Heart right ventricle (tissue), 16 donors: Measurements from ENCODE around the gene TMEM229B. TPM values are rescaled to one million over a fixed set of nuclear protein-coding genes. Genes with fewer than 3 reads are reported as not detected.

Experiments
- ATAC-seq, 8 donors: fragments of 200-7000 bp; cut with Tn5 transposase; one replicate each; pipeline ENCODE4 v1.9.1; 2020; ENCODE audit warnings: mild to moderate bottlenecking in 8 of 8, moderate library complexity in 8 of 8, moderate number of reproducible peaks in 1 of 8
- DNase-seq, 2 donors: peaks; one replicate each; pipeline ENCODE4 v3.0.0-alpha.2; 2020
- H3K27ac ChIP-seq, 10 donors: fragments of 200-600 bp; sonication (generic) in 2 of 10; one replicate each; pipeline versions ENCODE4 v1.5.0 to v1.8.0; 2020 to 2022; ENCODE audit warnings: mild to moderate bottlenecking in 3 of 10
- H3K27me3 ChIP-seq, 7 donors: fragments of 200-600 bp; one replicate each; pipeline ENCODE4 v1.8.0; 2021 to 2022; ENCODE audit warnings: mild to moderate bottlenecking in 2 of 7
- H3K36me3 ChIP-seq, 9 donors: fragments of 200-600 bp; sonication (generic) in 1 of 9; one replicate each; pipeline versions ENCODE4 v1.5.0 to v1.8.0; 2020 to 2022; ENCODE audit warnings: mild to moderate bottlenecking in 2 of 9
- H3K4me1 ChIP-seq, 9 donors: fragments of 200-600 bp; sonication (generic) in 1 of 9; one replicate each; pipeline versions ENCODE4 v1.5.0 to v1.8.0; 2020 to 2022; ENCODE audit warnings: mild to moderate bottlenecking in 4 of 9
- H3K4me3 ChIP-seq, 10 donors: fragments of 200-600 bp; sonication (generic) in 2 of 10; one replicate each; pipeline versions ENCODE4 v1.5.0 to v1.8.0; 2020 to 2022; ENCODE audit warnings: mild to moderate bottlenecking in 7 of 10, moderate library complexity in 2 of 10
- H3K9me3 ChIP-seq, 11 donors: fragments of 200-600 bp in 10 of 11; sonication (generic) in 2 of 11; one replicate each; pipeline versions ENCODE4 v1.5.0 to v1.8.0; 2013 to 2022; ENCODE audit warnings: mild to moderate bottlenecking in 2 of 11, control low read depth in 1 of 11, moderate library complexity in 1 of 11
- WGBS, 2 donors: extraction: QIAGEN DNeasy Blood & Tissue Kit; methylation state at CpG; one replicate each; pipeline ENCODE4 v1.1.7; 2013; ENCODE audit warnings: inconsistent platforms in 1 of 2; 5-methylcytosine and 5-hydroxymethylcytosine counted together
- intact Hi-C, 10 donors: fragments of 100-400 bp; cut with DNase I; formaldehyde crosslinking; loops; one replicate each; pipeline versions ENCODE4 v1.11.1 to v1.14.2; 2022
- polyA plus RNA-seq, 2 donors: library from polyadenylated mRNA; stranded (reverse); fragments of 200-250 nt; gene quantifications; one replicate each; pipeline ENCODE4 v1.2.3, GENCODE V29; 2013
- total RNA-seq, 10 donors: library from RNA; stranded (reverse); fragmentation: NEBNext Ultra II Directional in 3 of 10; extraction: Animal tissue kit (Norgen Biotek cat#: 25700) in 3 of 10; gene quantifications; one replicate each; pipeline versions ENCODE4 v1.2.1 to v1.2.4, GENCODE V29; 2021 to 2023
- TF ChIP-seq, protein P1 (sequence below), 9 donors: fragments of 200-600 bp; sonication (generic) in 2 of 9; IDR thresholded peaks; one replicate each; pipeline versions ENCODE4 v1.5.0 to v1.8.0; 2021 to 2022; ENCODE audit warnings: antibody characterized with exemption in 9 of 9, mild to moderate bottlenecking in 5 of 9, moderate library complexity in 1 of 9
- donor health status: Arrhythmogenic right ventricular cardiomyopathy.
- donor health status: ischemic (EF 13 %, LVEDD 7.1; RV severe dilation, severe dysfunction).
- donor health status: healthy with polysubstance abuse.
- donor health status: DM: no; HTN: yes; CAD: no.
- donor health status: DM: no; HTN: no; CAD: no.
- donor health status: ischemic (EF 25% LVEDD 6.9; RV normal size, moderate dysfunction).
- donor health status: ischemic (EF 25% LVEDD 5.7; RV mildly dilated, moderate dysfunction).
- donor health status: healthy.
- donor health status: DM: yes; HTN: yes; CAD: no.
- donor health status: Ischemic cardiomyopathy.
- donor health status: ischemic (EF 35%, LVEDD 5.7; RV mildly dilated, moderate dysfunction).
- donor health status: nonischemic (EF 11% LVEDD 7.7; RV severe dilation, severe dysfunction).
- donor health status: DM: yes; HTN: yes; CAD: no.
- donor health status: PGD.
- donor health status: ischemic (EF 29% LVEDD 5.4; RV normal size, mild dysfunction).
- donor health status: nonischemic (EF 23%, LVEDD 6.1; RV moderate dilation, normal function).

The TMEM229B gene
- total and polyA plus RNA-seq, 12 donors: 0.51 to 5.9 (median 1.6) TPM

DNA sequence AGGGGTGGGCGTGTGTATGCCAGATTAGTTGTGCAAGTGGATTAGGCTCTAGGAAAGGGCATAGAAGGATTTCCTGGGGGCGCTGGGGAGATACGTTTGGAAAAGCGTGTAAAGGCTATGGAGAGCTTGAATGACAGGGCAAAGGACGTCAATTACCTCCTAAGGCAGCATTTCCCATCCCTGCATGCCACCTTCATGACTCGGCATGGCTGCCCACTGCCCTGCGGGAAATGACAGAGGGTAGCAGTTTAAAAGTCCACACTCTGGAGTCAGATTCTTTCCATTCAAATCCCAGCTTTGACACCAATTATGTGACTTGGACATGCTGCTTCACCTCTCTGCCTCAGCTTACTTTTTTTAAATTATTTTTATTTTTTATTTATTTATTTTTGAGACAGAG lies 14.8 kb upstream of the TMEM229B start:
- Histone ChIP-seq H3K36me3 (no peaks in the 10 kb centered on the region), H3K9me3 (no peaks in the 10 kb centered on the region), H3K27ac (no peak overlapping the region), H3K4me1 (no peaks in the 10 kb centered on the region), H3K4me3 (no peak overlapping the region), H3K27me3 (peaks cover 0 to 3% (median 0%) of the 10 kb centered on the region in 7 donors)
- WGBS, 2 donors: 73 to 79% methylated on average over 7 of the region's 7 CpGs
- TF ChIP-seq, protein P1, sequence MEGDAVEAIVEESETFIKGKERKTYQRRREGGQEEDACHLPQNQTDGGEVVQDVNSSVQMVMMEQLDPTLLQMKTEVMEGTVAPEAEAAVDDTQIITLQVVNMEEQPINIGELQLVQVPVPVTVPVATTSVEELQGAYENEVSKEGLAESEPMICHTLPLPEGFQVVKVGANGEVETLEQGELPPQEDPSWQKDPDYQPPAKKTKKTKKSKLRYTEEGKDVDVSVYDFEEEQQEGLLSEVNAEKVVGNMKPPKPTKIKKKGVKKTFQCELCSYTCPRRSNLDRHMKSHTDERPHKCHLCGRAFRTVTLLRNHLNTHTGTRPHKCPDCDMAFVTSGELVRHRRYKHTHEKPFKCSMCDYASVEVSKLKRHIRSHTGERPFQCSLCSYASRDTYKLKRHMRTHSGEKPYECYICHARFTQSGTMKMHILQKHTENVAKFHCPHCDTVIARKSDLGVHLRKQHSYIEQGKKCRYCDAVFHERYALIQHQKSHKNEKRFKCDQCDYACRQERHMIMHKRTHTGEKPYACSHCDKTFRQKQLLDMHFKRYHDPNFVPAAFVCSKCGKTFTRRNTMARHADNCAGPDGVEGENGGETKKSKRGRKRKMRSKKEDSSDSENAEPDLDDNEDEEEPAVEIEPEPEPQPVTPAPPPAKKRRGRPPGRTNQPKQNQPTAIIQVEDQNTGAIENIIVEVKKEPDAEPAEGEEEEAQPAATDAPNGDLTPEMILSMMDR (IDR thresholded peaks at IDR 0.05): no peak
- intact Hi-C loops: loop anchor here in 1 of 10 donors (5.0 kb wide), 1 partner anchor 1619 kb away; no protein-coding TSS in a partner anchor
- ATAC-seq (no peak), DNase-seq (no peak)

DNA sequence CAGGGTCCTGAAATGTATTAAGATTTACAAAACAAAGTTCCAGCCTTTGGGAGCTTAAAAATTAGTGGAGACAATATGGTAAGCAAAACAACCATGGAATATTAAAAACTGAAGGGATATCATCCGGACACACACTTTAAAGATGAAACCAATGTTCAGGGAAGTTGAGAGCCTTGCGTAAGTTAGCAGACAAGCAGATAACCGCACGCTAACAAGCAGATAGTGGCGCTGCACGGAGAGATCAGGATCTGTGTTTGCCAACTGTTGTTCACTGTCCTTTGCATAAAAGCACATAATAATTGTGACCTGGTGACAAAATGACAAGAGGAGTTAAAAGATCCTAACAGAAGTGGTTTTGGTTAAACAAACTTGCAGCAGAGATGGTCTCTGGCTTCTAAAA lies 14.3 kb upstream of the TMEM229B start:
- DNase-seq (no peak), ATAC-seq (no peak)
- WGBS, 2 donors: 57 to 62% methylated on average over 6 of the region's 6 CpGs
- Histone ChIP-seq H3K27ac (no peak overlapping the region), H3K27me3 (peaks cover 0 to 3% (median 0%) of the 10 kb centered on the region in 7 donors), H3K9me3 (no peaks in the 10 kb centered on the region), H3K4me1 (no peaks in the 10 kb centered on the region), H3K4me3 (no peak overlapping the region), H3K36me3 (no peaks in the 10 kb centered on the region)
- intact Hi-C loops: loop anchor here in 1 of 10 donors (5.0 kb wide), 1 partner anchor 1619 kb away; no protein-coding TSS in a partner anchor
- TF ChIP-seq, protein P1 (IDR thresholded peaks at IDR 0.05): no peak

DNA sequence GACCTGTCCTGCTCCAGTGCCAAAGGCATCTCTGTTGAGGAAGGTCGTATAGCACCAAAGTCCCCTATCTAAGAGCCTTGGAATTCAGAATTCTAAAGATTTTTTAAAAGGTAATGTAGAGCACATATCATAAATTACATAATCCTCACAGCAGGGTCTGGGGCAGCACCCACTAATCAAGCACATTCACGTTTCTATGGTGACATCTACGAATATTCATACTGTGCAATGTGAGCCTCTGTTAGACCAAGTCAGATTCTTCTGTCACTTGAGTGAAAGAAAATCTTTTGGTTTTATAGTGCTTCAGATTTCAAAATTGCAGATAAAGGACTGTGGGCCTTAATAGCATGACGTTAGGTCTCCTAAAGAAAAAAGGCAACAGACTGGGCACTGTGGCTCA lies 13.1 kb upstream of the TMEM229B start:
- WGBS, 2 donors: 73 to 76% methylated on average over 4 of the region's 4 CpGs
- no peak for ATAC-seq
- intact Hi-C loops: loop anchor here in 1 of 10 donors (5.0 kb wide), 1 partner anchor 1621 kb away; no protein-coding TSS in a partner anchor
- DNase-seq: no peak
- TF ChIP-seq, protein P1 (IDR thresholded peaks at IDR 0.05): no peak
- Histone ChIP-seq H3K9me3 (no peaks in the 10 kb centered on the region), H3K27me3 (peaks cover 0 to 3% (median 0%) of the 10 kb centered on the region in 7 donors), H3K4me3 (no peak overlapping the region), H3K4me1 (no peaks in the 10 kb centered on the region), H3K27ac (no peak overlapping the region), H3K36me3 (no peaks in the 10 kb centered on the region)

DNA sequence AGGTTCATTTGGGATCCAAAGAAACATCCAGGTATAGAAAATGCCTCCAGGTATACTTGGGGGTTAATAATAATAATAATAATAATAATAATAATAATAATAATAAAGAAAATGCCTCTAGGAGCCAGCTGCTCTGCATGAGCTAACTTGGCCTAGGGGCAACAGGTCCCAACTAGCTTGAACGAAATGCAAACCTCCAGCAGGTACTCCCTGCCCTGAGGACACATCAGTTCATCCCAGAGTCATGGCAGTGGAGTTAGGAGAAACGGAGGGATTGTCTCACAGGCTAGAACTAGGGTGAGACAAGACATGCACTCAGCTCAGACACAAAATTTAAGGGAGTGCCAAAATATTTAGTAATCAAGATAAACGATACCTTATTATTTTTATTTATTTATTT lies 12.5 kb upstream of the TMEM229B start:
- H3K4me1 ChIP-seq: no peaks in the 10 kb centered on the region
- H3K27ac ChIP-seq: no peak overlapping the region
- peaks cover 0 to 3% (median 0%) of the 10 kb centered on the region in 7 donors for H3K27me3 ChIP-seq
- TF ChIP-seq, protein P1 (IDR thresholded peaks at IDR 0.05): no peak
- H3K36me3 ChIP-seq: no peaks in the 10 kb centered on the region
- no peak overlapping the region for H3K4me3 ChIP-seq
- 85 to 86% methylated on average over 3 of the region's 3 CpGs for WGBS, 2 donors
- DNase-seq: no peak
- no peaks in the 10 kb centered on the region for H3K9me3 ChIP-seq
- ATAC-seq: no peak
- intact Hi-C loops: loop anchor here in 1 of 10 donors (5.0 kb wide), 1 partner anchor 1621 kb away; no protein-coding TSS in a partner anchor
